ENCODE data around the gene REXO1.
"Not testable (repeated sequence)": the region's sequence is repeated elsewhere in the genome, so short reads cannot be mapped to it uniquely, and the experiment has no call there.

Gene REXO1

GRCh38 chr19:1808395-1808731, 39.9 kb downstream of the REXO1 start:
- H3K4me1 ChIP-seq (ENCODE audit: control insufficient read depth, insufficient read depth, low read length, unreplicated experiment) = peaks cover 8% of the 10 kb centered on the region

GRCh38 chr19:1807695-1808394, 40.4 kb downstream of the REXO1 start:
- H3K79me2 ChIP-seq (ENCODE audit: control insufficient read depth, insufficient read depth, low read length, unreplicated experiment) = no peaks in the 10 kb centered on the region
- no peaks in the 10 kb centered on the region for H3K36me3 ChIP-seq (ENCODE audit: insufficient read depth, low read length)
- no peak overlapping the region for H3K27ac ChIP-seq (ENCODE audit: low read depth, low read length)
- peaks cover 8% of the 10 kb centered on the region for H3K4me1 ChIP-seq (ENCODE audit: control insufficient read depth, insufficient read depth, low read length, unreplicated experiment)
- H3K27me3 ChIP-seq (ENCODE audit: insufficient read depth, low read length) = no peaks in the 10 kb centered on the region
- no peak overlapping the region for H2AFZ ChIP-seq (ENCODE audit: low read length, unreplicated experiment)
- no peak overlapping the region for H3K4me3 ChIP-seq (ENCODE audit: low read depth, low read length)

More at GRCh38 chr19:1808395-1808731, 39.9 kb downstream of the REXO1 start:
- Histone ChIP-seq H3K27ac (ENCODE audit: low read depth, low read length) (no peak overlapping the region), H3K36me3 (ENCODE audit: insufficient read depth, low read length) (no peaks in the 10 kb centered on the region), H3K79me2 (ENCODE audit: control insufficient read depth, insufficient read depth, low read length, unreplicated experiment) (no peaks in the 10 kb centered on the region), H3K27me3 (ENCODE audit: insufficient read depth, low read length) (no peaks in the 10 kb centered on the region), H3K4me3 (ENCODE audit: low read depth, low read length) (no peak overlapping the region), H2AFZ (ENCODE audit: low read length, unreplicated experiment) (no peak overlapping the region)

- Histone ChIP-seq H3K4me3 (ENCODE audit: low read depth, low read length) (no peak overlapping the region), H3K27me3 (ENCODE audit: insufficient read depth, low read length) (no peaks in the 10 kb centered on the region), H3K4me1 (ENCODE audit: control insufficient read depth, insufficient read depth, low read length, unreplicated experiment) (peaks cover 8% of the 10 kb centered on the region), H2AFZ (ENCODE audit: low read length, unreplicated experiment) (no peak overlapping the region), H3K79me2 (ENCODE audit: control insufficient read depth, insufficient read depth, low read length, unreplicated experiment) (no peaks in the 10 kb centered on the region), H3K36me3 (ENCODE audit: insufficient read depth, low read length) (no peaks in the 10 kb centered on the region), H3K27ac (ENCODE audit: low read depth, low read length) (no peak overlapping the region)
These were observed 41.1 kb downstream of the REXO1 start for GRCh38 chr19:1807030-1807694.

- H2AFZ ChIP-seq (ENCODE audit: low read length, unreplicated experiment) = no peak overlapping the region
- H3K36me3 ChIP-seq (ENCODE audit: insufficient read depth, low read length) = no peaks in the 10 kb centered on the region
- H3K27ac ChIP-seq (ENCODE audit: low read depth, low read length) = no peak overlapping the region
- H3K27me3 ChIP-seq (ENCODE audit: insufficient read depth, low read length) = no peaks in the 10 kb centered on the region
- peaks cover 3% of the 10 kb centered on the region for H3K4me1 ChIP-seq (ENCODE audit: control insufficient read depth, insufficient read depth, low read length, unreplicated experiment)
- H3K4me3 ChIP-seq (ENCODE audit: low read depth, low read length) = no peak overlapping the region
- H3K79me2 ChIP-seq (ENCODE audit: control insufficient read depth, insufficient read depth, low read length, unreplicated experiment) = no peaks in the 10 kb centered on the region
These were observed 41.9 kb downstream of the REXO1 start for GRCh38 chr19:1806184-1807029.

- no peaks in the 10 kb centered on the region for H3K27me3 ChIP-seq (ENCODE audit: insufficient read depth, low read length)
- no peaks in the 10 kb centered on the region for H3K36me3 ChIP-seq (ENCODE audit: insufficient read depth, low read length)
- H2AFZ ChIP-seq (ENCODE audit: low read length, unreplicated experiment) = no peak overlapping the region
- H3K27ac ChIP-seq (ENCODE audit: low read depth, low read length) = no peak overlapping the region
- no peak overlapping the region for H3K4me3 ChIP-seq (ENCODE audit: low read depth, low read length)
- H3K79me2 ChIP-seq (ENCODE audit: control insufficient read depth, insufficient read depth, low read length, unreplicated experiment) = no peaks in the 10 kb centered on the region
- H3K4me1 ChIP-seq (ENCODE audit: control insufficient read depth, insufficient read depth, low read length, unreplicated experiment) = no peaks in the 10 kb centered on the region
These were observed 42.7 kb downstream of the REXO1 start for GRCh38 chr19:1805401-1806183.

- no peaks in the 10 kb centered on the region for H3K79me2 ChIP-seq (ENCODE audit: control insufficient read depth, insufficient read depth, low read length, unreplicated experiment)
- no peaks in the 10 kb centered on the region for H3K36me3 ChIP-seq (ENCODE audit: insufficient read depth, low read length)
- no peak overlapping the region for H2AFZ ChIP-seq (ENCODE audit: low read length, unreplicated experiment)
- H3K4me1 ChIP-seq (ENCODE audit: control insufficient read depth, insufficient read depth, low read length, unreplicated experiment) = no peaks in the 10 kb centered on the region
- no peaks in the 10 kb centered on the region for H3K27me3 ChIP-seq (ENCODE audit: insufficient read depth, low read length)
- no peak overlapping the region for H3K27ac ChIP-seq (ENCODE audit: low read depth, low read length)
- H3K4me3 ChIP-seq (ENCODE audit: low read depth, low read length) = no peak overlapping the region
These were observed 43.4 kb downstream of the REXO1 start for GRCh38 chr19:1804858-1805257.

GRCh38 chr19:1799695-1800342, 48.5 kb downstream of the REXO1 start:
- Histone ChIP-seq H3K4me3 (ENCODE audit: low read depth, low read length) (no peak overlapping the region), H3K79me2 (ENCODE audit: control insufficient read depth, insufficient read depth, low read length, unreplicated experiment) (no peaks in the 10 kb centered on the region), H3K36me3 (ENCODE audit: insufficient read depth, low read length) (no peaks in the 10 kb centered on the region), H3K27me3 (ENCODE audit: insufficient read depth, low read length) (no peaks in the 10 kb centered on the region), H2AFZ (ENCODE audit: low read length, unreplicated experiment) (no peak overlapping the region), H3K4me1 (ENCODE audit: control insufficient read depth, insufficient read depth, low read length, unreplicated experiment) (no peaks in the 10 kb centered on the region), H3K27ac (ENCODE audit: low read depth, low read length) (no peak overlapping the region)

- H3K27me3 ChIP-seq (ENCODE audit: insufficient read depth, low read length) = not testable (repeated sequence)
These were observed 51.0 kb downstream of the REXO1 start for GRCh38 chr19:1797313-1797712.

GRCh38 chr19:1796395-1797142, 51.7 kb downstream of the REXO1 start:
- H2AFZ ChIP-seq (ENCODE audit: low read length, unreplicated experiment) = no peak overlapping the region

More at GRCh38 chr19:1797313-1797712, 51.0 kb downstream of the REXO1 start:
- not testable (repeated sequence) for H3K4me1 ChIP-seq (ENCODE audit: control insufficient read depth, insufficient read depth, low read length, unreplicated experiment); H2AFZ ChIP-seq (ENCODE audit: low read length, unreplicated experiment); H3K36me3 ChIP-seq (ENCODE audit: insufficient read depth, low read length); H3K79me2 ChIP-seq (ENCODE audit: control insufficient read depth, insufficient read depth, low read length, unreplicated experiment); H3K4me3 ChIP-seq (ENCODE audit: low read depth, low read length); H3K27ac ChIP-seq (ENCODE audit: low read depth, low read length)

More at GRCh38 chr19:1796395-1797142, 51.7 kb downstream of the REXO1 start:
- Histone ChIP-seq H3K4me1 (ENCODE audit: control insufficient read depth, insufficient read depth, low read length, unreplicated experiment) (no peaks in the 10 kb centered on the region), H3K36me3 (ENCODE audit: insufficient read depth, low read length) (no peaks in the 10 kb centered on the region), H3K79me2 (ENCODE audit: control insufficient read depth, insufficient read depth, low read length, unreplicated experiment) (no peaks in the 10 kb centered on the region), H3K27me3 (ENCODE audit: insufficient read depth, low read length) (no peaks in the 10 kb centered on the region), H3K27ac (ENCODE audit: low read depth, low read length) (no peak overlapping the region), H3K4me3 (ENCODE audit: low read depth, low read length) (no peak overlapping the region)
